ENCODE results near the gene FAM222B. TPM values are rescaled to one million over a fixed set of nuclear protein-coding genes. Genes with fewer than 3 reads are reported as not detected.
A peak's percentile ranks its signal among the peaks of the same experiment; 100 is the strongest.

Gene FAM222B
- total and polyA plus RNA-seq, 9 of the 15 experiments (the other 6 are each of a cell fraction or from before 2014, with no cell fraction given): 4.0 to 34.6 (median 7.5) TPM

DNA sequence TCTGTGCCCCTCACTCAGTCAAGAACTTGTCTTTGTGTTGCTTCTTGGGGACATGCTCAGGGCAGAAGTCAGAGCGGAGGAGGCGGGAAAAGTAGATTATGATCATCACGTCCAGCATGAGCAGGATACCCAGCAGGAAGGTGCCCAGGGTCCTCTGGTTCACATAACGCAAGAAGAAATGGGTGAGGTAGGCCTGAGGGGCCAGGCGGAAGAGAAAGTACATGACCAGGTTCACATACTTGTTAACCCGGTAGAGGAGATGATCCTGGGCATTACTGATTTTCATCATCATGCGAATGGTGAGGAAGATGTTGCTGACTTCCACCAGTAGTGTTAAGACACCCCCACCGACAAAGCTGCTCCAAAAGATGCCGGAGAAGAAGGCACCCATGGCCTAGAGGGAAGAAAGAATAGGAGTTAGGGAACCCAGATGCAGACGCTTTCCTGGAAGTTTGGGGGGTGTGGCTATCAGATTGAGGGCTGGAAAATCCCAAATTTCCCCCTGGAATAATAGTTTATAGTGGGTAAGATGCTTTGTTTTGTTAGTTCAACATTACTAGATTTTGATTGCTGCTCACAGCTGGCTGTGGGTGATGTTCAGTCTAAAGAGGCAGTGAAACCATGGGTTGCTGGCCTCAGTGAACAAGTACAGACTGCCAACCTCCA, 118.0 kb downstream of the FAM222B start (continued):
- TF ChIP-seq PRDM10 (IDR thresholded peaks at IDR 0.05; ENCODE audit: partially characterized antibody): no peak
- no peak for TF ChIP-seq CBX8 (IDR thresholded peaks at IDR 0.05; ENCODE audit: borderline replicate concordance, extremely low read depth, low read depth, low read length, poor library complexity, severe bottlenecking)
- 0 out of 2 replicates have a peak, but pooled peaks have one; percentile 53 for TF ChIP-seq THRB (CRISPR knock-in tag; conservative IDR thresholded peaks at IDR 0.05)
- TF ChIP-seq TEAD1 (CRISPR knock-in tag; IDR thresholded peaks at IDR 0.05): no peak
- TF ChIP-seq MBD1 (CRISPR knock-in tag; IDR thresholded peaks at IDR 0.05): no peak
- TF ChIP-seq, protein P1, sequence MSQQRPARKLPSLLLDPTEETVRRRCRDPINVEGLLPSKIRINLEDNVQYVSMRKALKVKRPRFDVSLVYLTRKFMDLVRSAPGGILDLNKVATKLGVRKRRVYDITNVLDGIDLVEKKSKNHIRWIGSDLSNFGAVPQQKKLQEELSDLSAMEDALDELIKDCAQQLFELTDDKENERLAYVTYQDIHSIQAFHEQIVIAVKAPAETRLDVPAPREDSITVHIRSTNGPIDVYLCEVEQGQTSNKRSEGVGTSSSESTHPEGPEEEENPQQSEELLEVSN (IDR thresholded peaks at IDR 0.05; ENCODE audit: borderline replicate concordance in 1 of 2, extremely low read depth in 1 of 2, insufficient read depth in 1 of 2, insufficient read length in 1 of 2, low read depth in 1 of 2, low read length in 1 of 2, poor library complexity in 1 of 2, severe bottlenecking in 1 of 2): peak in 1 of 2 experiments; percentile 60
- no peak for TF ChIP-seq ZNF311 (CRISPR knock-in tag; IDR thresholded peaks at IDR 0.05)
- TF ChIP-seq SMAD3 (CRISPR knock-in tag; conservative IDR thresholded peaks at IDR 0.05): 0 out of 2 replicates have a peak, but pooled peaks have one; percentile 17
- no peak for TF ChIP-seq SFPQ (IDR thresholded peaks at IDR 0.05; ENCODE audit: low read depth, low read length)
- TF ChIP-seq DNMT1 (IDR thresholded peaks at IDR 0.05): 0 out of 2 replicates have a peak, but pooled peaks have one; percentile 21
- no peak for TF ChIP-seq BRF1 (IDR thresholded peaks at IDR 0.05; ENCODE audit: borderline replicate concordance, extremely low read depth, insufficient read length)

All from K562 (cell line).